Left kidney (tissue), 2 donors: ENCODE measurements around the gene NDST3. TPM values are rescaled to one million over a fixed set of nuclear protein-coding genes. Genes with fewer than 3 reads are reported as not detected.
"Not testable (repeated sequence)": the region's sequence is repeated elsewhere in the genome, so short reads cannot be mapped to it uniquely, and the experiment has no call there.

Source experiments
- DNase-seq: peaks from one replicate; pipeline ENCODE4 v3.0.0-alpha.2; 2013
- polyA plus RNA-seq: library from polyadenylated mRNA; unstranded; fragments of 120-200 nt; gene quantifications from one replicate; pipeline ENCODE4 v1.2.1, GENCODE V29; 2013; ENCODE audit not compliant: insufficient read length

The NDST3 gene
- polyA plus RNA-seq, 1 donor: 4.5 TPM

DNA sequence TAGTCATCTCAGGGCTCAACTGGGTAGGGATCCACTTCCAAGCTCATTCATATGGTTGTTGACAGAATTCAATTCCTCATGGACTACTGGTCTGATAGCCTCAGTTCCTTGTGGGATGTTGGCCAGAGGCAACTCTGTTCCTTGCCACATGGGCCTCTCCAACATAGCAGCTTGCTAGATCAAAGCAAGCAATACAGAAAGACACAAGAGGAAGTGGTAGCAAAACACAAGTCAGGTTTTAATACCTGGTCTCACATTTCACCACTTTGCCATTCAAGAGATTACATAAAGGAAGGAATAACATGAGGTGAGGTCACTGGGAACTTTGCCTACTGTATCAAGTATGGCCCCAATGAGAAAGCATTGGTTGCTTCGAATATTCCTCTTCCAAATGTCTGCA lies 239.4 kb downstream of the NDST3 start:
- no peak for DNase-seq

DNA sequence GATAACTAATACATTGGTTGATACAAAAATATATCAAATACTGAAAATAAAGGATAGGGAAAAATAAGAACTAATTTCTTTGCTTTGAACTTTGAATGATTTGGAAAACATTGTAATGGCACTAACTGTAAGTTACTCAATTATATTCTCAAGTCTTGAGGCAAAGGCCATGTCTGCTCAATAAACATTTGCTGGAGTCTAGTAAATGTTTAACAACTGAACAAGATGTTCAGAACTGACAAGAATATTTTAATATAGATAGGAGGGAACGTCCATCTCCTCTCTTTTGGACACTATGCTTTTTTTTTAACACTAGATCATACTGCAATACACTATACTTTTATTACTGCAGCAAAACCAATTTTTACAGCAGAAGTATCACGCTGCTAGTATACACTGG lies 242.3 kb downstream of the NDST3 start:
- DNase-seq: no peak

DNA sequence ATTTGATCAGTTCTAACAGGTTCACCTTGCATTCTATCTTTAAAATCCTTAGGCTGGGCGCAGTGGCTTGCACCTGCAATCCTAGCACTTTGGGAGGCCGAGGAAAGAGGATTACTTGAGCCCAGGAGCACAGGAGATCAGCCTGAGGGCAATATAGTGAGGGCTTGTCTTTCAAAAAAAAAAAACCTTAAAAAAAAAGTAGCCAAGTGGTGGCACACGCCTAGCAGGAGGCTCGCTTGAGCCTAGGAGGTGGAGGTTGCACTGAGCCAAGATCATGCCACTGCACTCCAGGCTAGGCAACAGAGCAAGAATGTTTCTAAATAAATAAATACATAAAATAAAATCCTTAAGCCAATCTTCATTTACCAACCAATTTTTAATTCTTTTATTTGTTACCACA lies 243.0 kb downstream of the NDST3 start:
- DNase-seq: no peak

DNA sequence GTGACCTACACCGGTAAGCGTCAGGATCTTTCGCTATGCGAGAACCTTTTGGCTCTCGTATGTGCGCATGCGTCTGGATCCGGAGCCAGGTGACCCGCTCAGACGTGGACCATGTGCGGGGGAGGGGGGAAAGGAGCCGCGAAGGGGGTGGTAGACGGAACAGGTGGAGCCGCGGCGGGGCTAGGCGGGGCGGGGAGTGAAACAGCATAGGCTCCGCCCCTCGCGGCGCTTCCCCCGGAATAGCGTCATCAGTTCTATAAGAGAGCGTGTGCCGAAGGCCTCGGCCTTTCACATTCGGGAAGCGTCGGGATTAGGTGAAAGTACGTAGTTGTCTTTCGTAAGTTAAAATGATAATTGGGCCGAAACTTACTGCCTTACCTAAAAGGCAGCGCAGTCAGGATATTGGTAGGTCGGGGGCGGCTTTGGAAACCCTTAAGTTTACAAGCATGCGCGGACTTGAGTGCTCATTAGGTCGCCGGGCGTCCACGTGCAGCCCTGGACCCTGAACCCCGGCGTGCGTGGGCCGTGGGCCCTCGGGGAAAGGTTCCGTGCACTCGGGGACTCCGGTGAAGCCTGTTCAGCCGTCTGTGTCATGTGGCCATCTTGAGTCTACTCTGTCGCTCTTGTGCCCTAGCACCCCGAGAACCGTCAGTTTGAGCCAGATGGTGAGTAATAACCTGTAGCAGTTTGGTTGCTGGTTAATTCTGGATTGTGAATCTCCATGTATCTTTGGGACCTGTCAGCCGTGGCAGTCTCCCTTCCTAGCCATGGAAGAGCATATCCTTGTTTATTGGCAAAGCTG lies 244.4 kb downstream of the NDST3 start:
- DNase-seq: peak; percentile 93

DNA sequence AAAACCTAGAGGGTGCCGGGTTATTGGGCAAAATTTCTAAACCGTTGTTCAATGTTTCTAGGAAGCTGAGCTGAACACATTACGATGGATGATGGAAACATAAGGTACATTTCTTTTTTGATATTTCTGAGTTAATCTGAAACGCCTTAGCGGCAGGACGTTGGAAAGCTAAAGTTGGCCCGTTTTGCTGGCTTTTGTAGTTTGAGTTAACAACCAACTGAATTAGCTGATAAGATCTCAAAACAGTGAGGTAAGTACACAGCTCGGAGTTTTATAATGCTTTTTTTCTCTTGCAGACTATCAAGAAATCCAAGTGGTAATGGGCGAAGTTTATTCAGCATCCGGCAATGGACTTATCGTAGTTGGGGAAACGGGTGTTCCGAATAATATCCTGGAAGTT lies 245.0 kb downstream of the NDST3 start:
- DNase-seq: no peak

DNA sequence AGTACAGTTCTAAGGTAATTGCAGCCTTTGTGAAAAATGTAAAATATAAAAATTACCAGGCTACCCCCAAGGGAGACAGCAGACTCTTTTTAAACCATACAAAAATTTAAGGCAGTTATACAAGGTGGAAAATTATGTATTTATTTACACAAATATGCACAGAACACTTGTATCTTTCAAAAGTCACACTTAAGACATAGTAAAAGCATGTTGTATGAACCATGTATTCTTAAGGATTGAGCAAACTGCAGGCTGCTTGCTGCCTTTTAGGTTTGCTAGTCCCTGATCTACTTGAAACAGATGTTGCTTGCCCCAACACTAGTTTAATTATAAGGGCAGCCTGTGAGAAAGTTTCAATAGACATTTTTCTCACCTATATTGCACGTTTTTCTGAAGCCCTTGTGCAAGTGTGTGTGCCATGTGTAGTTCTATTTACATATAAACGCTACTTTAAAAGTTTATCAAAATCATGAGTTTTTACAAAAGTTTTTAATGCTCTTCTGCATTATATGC lies 245.7 kb downstream of the NDST3 start:
- no peak for DNase-seq

DNA sequence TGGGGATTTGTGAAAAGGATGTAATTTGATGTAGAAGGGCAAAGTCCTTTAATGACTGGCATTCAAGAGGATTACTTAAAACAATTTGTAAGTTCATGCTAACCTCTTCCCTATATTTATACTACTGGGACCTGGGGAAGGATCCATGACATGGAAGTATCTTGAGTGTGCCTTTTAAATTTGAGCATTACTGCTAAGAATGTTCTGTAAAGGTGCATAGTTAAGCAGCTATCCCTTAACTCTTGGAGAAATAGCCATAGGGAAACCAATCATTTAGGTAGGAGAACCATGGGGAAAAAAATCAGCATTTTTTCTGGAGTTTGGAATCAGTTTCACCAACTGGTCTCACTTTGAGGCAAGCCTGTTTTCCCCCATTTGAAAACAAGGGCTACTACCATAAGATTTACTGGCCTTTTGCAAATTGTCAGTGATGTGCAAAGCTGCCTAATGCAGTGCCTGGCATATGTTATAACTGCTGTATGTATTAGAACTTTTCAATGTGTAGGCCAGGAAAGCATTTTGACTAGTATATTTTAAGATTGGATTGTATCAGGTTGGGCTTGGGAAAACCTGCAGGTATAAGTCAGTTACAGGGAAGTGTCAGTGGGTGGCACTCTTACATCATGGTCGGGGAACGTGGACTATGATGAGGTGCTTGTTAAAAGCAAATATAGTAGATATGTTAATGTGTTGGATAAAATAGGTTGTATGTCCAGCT lies 246.4 kb downstream of the NDST3 start:
- DNase-seq: peak; percentile 48

DNA sequence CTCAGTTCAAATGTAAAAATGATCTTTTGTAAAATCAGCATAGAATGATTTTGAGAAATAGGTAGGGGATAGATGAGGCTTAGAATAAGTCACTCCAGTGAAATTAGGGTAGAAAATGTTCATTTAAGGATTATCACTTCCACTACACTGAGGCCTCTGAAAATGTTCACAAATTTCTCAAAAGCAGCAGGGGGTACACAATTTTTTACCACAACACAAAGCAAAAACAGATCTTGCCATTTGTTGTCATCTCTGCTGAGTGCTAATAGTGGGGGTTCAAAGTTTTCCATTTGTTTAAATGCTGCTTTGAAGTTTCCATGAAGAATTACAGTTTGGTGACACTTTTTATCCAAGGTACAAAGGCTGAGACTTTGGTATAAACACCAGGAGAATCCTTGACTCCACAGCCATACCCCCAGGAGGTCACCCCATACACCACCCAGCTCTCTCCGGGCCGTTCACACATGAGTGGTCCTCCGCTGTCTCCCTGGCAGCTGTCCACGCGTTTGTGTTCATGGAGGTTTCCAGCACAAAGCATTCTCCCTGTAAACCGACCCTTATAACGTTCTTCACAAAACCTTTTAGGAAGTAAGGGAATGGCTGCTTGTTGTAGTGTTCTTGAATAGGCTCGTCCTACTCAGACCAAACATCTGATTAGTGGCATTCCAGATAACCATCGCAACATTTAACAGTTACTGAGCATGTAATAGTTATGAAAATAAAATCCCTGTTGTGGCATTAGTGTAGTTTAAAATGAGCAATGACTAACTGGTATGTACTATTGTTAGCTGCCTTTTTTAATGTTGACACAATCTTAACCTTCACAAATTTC lies 247.5 kb downstream of the NDST3 start:
- no peak for DNase-seq

DNA sequence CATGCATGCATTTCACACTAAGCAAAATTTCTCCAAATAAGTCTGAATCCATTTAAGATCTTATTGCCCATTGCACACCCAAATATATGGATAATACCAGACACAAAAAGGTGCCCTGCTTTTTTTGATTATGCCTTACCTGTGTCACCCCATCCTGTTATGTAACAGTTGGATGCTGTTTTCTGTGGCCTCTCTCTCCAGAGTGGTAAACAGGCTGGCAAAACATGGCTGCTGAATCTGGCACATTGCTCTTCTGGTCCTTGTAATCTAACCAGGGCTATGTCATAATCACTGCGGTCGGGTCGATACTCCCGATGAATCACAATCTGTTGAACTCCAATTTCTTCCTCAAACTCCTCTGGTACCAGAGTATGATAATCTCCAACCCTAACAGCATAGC lies 248.4 kb downstream of the NDST3 start:
- no peak for DNase-seq

DNA sequence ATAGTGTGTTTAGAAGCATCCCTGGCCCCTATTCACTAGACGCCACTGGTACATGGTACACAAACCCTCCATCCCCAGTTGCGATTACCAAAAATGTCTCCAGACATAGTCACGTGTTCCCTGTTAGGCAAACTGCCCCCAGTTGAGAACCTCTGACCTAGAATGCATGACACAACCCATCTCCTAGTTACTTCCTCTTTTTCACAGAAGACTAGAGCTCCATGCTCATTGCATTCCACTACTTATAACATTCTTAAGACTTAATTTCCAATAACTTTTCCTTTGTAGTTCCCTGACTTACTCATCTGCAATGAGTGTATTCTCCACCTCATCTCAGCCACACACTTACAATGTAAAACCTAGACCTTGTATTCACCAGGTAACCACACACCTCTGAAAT lies 249.9 kb downstream of the NDST3 start:
- no peak for DNase-seq

DNA sequence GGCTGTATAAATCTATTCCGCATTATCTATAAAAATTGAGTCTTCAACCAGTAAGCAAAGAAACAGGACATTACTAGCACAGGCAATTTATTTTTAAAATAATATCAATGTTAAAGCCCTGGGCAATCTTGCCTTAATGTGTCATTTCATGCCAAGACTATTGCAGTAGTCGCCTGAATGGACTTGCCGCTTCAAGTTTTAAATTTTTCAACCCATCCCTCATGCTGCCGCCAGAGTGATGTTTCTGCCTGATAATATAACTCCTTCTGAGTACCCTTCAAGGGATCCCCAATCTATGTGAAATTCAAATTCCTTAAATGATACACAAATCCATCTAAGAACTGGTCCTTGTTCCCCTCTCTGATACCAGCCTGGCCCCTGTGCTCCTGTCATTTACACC lies 251.6 kb downstream of the NDST3 start:
- no peak for DNase-seq

DNA sequence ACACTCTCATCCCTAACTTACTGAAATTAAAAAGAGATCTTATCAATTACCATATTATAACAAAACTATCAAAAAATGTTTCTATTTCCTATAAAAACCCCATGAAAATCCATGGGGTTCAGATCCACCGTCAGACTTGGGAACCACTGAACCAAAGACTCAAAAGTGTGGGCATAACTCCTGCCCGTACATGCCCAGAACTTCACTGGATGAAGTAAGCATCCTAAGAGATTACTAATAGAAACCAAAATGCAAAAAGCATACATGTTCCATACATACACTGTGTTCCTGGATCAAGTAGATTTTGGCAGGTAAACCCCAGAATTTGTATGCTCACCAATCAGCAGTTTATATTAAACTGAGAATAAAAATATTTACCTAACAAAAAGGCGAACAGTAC lies 252.4 kb downstream of the NDST3 start:
- no peak for DNase-seq

DNA sequence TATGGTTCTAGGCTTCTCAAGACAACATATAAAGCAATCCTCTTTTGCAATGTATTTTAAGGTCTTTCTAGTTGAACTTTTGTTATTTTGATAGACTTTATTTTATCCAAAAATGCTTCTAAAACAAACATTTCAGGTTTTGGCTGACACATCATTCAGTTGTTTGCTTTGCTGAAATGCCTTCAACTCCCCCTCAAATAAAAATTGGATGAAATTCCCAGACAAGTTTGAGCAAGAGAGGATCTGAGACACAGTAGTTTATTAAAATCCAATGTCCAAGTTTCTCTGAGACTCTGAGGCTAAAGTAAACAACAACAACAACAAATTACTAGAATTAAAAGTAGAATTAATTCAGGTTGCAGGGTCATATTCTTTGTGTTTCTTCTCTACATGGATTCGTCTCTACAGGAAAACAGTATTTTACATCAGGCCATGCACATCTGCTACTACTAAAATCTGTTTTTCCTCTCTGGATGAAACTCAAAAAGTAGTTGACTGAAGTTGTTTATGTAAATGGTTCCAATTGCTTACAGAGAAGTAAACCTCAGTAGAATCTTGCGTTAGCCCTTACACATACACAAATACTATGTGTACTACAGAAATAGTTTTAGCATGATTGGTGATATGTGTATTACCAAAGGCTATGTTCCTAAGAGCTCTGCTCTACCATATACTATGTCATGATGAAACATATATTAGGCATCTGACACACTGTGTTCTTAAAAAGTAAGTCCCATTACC lies 253.6 kb downstream of the NDST3 start:
- no peak for DNase-seq

DNA sequence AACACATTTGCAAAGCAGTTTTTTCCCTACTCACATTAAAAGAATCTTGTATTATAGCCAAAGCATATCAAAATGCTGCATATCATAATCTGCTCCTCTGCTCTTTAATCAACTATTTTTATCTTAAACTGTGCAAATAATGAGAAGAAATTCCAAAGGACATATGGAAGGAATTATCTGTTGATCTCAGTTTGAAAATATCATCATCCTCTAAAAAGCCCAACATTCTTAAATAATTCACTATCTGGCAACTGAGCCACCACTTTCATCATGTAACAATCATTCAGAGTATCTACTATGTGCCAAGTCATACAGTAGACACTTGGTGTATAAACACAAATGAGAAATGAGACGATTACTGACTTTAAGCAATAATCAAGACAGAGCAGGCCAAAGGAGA lies 255.5 kb downstream of the NDST3 start:
- no peak for DNase-seq

DNA sequence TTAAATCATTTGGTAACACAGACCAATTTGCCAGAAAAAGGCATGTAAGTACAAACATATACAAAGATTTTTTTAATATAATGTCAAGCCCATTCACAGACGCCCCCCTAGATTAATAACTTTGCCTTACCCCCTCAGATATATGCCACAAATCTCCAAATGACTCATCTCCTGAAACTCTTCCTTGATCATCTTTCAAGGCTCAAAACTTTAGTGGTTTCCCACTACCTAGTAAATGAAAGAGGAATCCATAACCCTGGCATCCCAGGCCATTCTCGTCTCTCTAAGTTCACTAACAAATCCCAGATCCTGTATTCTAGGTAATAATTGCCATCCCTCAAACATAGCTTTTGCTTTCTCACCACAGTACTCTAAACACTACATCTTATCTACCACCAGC lies 256.7 kb downstream of the NDST3 start:
- DNase-seq: no peak

DNA sequence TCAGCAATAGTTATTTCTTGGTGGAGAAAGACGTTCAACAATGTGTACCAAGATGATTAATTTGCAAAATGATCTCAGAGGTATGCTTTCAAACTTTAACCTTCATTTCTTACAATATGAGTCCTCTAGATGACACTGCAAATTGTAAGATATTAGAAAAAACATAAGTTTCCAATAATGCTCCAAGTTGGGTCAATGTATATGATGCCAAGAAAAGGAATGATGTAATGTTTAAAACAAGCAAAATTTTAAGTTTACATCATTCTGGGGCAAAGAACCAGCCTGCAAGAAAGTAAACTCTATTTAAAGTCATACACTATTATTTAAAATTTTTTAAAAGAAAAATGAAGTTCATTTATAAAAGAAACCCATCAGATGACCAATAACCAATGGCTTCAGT lies 262.4 kb downstream of the NDST3 start:
- DNase-seq: no peak

DNA sequence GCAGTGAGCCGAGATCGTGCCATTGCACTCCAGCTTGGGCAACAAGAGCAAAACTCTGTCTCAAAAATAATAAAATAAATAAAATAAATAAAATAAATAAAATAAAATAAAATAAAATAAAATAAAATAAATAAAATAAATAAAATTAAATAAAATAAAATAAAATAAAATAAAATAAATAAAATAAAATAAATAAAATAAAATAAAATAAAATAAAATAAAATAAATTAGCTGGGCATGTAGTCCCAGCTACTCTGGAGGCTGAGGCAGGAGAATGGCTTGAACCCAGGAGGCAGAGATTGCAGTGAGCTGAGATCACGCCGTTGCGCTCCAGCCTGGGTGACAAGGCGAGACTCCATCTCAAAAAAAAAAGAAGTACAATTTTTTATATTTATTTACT lies 265.3 kb downstream of the NDST3 start:
- not testable (repeated sequence) for DNase-seq

DNA sequence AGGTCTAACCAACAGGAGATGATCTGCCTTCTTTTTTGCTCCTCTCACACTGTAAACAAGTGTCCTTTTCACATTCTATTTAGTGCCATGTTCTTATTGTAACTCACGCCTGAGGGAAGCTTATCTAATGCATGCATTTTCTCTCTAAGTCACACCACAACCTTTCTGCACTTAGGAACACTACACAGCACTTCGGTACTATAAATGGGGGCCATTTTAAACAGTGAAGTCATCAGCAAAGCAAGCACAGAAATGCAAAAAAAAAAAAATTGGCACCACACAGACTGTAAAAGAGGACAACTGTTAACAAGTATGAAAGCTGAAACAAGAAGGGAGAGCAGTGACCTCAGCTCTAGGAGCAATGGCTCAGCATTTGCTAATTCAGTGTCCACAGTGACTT lies 273.4 kb downstream of the NDST3 start:
- DNase-seq: no peak
